Fibroblast of upper back skin (primary cell): ENCODE results near the gene AGPAT4.
"Not testable (repeated sequence)": the region's sequence is repeated elsewhere in the genome, so short reads cannot be mapped to it uniquely, and the experiment has no call there.

Source experiments
- DNase-seq: peaks from one replicate; pipeline ENCODE4 v3.0.0-alpha.2; 2013

Gene AGPAT4, protein sequence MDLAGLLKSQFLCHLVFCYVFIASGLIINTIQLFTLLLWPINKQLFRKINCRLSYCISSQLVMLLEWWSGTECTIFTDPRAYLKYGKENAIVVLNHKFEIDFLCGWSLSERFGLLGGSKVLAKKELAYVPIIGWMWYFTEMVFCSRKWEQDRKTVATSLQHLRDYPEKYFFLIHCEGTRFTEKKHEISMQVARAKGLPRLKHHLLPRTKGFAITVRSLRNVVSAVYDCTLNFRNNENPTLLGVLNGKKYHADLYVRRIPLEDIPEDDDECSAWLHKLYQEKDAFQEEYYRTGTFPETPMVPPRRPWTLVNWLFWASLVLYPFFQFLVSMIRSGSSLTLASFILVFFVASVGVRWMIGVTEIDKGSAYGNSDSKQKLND

DNA sequence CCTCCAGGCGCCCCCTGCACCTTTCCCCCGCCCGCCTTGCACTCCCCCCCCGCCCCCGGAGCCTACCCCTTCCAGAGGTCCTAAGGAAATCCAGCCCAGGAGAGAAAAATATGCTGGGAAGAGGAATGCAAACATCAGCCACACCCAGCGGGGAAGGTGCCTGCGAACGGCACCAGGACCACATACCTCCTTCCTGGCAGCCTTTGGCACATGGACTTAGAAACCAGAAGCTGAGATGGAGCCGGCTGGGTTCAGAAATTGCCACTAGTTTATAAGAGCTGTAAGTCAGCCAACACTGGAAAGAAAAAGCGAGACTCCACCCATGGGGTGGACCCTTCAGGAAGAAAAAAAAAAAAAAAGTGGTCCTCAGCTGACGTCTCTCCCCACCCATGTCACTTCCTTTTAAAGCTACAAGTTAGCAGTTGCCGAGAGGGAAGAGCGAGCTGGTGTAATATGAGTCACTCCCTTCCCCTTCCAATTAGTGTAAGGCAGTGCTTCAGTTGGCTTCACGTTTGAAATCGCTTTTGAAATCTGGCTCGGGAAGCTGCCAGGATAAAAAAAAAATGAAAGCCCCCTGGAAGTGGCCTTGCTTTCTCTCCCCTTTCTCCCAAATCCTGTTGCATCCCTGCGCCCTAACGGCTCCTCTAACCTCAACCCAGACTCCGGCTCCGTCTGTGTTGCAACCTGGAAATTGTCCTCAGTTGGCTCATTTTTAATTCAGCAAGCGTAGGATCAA lies at the start of gene AGPAT4:
Gene AGPAT4 (minus strand): TSS at position 310 of the 736 bp plus-strand sequence. CDS start 41,848 bp downstream, outside the sequence.
- peak; percentile 98 for DNase-seq

DNA sequence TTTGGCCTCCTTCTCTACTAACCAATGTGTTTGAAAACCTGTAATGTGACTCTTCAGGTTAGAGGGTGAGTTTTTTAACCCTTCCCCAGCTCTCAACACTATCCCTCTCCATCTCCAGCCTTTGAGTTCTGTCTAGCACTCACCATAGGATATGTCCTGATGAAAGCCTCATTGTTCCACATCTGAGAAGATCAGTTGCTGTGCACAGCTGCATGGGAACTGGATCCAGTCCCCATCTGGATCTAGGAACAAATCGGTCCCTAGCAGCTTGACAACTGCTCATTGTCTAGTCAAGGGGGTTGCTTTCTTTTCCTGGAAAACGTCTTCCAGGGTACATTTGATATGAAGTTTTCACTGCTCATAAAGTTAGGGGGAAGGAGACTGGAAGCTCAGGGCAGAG lies 45.4 kb upstream of the AGPAT4 start:
- no peak for DNase-seq

DNA sequence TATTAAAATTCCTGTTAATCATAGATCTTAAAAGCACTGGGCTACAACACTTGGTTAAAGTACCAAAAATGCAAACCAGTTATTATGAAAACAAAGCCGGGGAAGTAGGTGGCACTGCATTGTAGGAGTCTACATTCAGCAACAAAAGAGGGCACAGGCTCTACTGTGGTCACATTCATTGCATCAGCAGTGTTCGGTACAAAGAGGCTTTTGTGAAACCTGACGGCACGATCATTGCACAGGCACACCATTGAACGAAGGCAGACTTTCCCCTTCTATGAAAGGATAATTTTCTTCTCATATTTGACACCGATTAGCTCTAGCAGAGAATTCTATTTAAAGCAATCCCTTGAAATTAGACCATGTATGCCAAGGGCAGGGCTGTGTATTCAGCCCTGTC lies 44.6 kb upstream of the AGPAT4 start:
- no peak for DNase-seq

DNA sequence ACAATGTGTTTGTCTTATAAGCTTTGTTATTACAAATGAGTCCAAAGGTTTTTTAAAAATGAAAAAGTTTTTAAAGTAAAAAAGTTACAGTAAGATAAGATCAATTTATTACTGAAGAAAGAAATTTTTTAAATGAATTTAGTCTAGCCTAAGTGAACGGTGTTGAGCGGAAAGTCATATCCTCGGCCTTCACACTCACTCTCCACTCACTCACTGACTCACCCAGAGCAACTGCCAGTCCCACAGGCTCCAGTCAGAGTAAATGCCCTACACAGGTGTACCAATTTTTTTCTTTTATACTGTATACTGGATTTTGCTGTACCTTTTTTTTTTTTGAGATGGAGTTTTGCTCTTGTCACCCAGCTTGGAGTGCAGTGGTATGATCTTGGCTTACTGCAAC lies 42.7 kb upstream of the AGPAT4 start:
- DNase-seq = no peak

DNA sequence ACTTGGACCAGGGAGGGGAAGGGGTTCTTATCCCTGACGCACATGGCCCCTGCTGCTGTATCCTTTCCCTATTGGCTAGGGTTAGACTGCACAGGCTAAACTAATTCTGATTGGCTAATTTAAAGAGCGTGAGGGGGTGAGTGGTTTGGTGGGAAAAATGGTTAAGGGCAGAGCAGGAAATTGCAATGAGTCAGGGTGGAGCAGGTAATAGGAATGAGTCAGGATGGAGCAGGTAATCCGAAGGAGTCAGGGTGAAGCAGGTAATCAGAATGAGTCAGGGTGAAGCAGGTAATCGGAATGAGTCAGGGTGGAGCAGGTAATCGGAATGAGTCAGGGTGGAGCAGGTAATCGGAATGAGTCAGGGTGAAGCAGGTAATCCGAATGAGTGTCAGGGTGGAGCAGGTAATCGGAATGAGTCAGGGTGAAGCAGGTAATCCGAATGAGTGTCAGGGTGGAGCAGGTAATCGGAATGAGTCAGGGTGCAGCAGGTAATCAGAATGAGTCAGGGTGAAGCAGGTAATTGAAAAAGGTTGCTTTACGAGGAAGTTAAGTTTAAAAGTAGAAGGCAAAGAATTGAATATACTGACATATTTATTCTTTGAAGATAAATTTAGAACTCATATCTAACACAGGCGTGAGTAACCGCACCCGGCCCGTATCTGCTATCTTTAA lies 41.5 kb upstream of the AGPAT4 start:
- DNase-seq = not testable (repeated sequence)

DNA sequence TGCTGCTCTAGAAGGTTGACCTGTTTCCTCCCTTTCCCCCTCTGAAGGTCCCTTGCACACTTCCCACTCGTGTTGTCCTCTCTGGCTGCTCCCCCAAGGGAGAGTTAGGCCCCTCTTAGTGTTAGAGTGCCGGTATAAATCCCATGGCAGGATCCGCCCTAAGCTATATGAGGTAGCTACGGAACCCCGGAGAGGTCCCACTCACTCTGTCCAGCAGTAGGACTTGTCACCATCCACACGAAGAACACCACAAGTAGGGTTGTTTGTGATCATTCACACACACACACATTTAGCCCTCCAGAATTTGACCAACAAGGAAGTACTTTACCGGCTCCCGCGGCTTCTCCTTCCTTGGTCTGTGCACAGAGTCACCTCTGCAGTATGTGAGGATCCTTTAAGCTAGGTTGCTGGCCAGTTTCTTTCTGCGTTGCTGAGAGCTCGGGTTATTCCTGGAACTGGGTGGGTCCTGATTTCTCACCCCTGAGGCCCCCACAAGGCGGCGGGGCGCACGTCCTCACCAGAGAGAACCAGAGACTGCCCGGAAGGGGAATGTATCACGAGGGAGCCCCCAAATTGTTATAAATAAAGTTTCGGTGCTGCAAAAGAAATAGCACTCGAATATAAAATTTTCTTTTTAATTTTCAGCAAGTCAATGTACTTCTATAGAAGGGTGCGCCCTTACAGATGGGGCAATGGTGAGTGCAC lies 40.8 kb upstream of the AGPAT4 start:
- DNase-seq = not testable (repeated sequence)

DNA sequence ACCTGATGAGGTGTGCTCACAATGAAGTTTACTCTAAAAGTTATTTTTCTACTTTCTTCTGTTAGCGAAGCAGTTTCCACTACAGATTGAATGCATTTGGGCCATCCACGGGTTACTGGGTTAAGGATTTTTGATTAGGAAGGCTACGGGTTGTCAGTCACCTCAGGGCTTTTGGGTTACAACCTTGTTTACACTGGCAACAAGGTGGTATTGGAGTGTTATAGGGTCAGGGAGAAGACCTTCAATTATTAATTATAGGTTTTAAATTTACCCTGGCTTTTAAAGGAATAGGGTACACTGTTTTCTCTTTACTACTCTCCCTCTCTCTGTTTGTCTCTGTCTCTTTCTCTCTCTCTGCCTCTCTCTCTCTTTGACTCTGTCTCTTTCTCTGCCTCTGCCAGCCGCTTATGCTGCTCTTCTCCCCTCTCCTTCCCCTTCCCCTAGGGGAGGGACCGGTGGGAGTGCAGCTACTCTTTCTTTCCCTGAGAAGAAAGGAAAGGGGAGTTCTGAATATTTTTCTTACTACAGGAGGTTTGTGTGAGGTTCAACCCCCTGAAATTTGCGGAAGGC lies 40.2 kb upstream of the AGPAT4 start:
- DNase-seq = no peak

DNA sequence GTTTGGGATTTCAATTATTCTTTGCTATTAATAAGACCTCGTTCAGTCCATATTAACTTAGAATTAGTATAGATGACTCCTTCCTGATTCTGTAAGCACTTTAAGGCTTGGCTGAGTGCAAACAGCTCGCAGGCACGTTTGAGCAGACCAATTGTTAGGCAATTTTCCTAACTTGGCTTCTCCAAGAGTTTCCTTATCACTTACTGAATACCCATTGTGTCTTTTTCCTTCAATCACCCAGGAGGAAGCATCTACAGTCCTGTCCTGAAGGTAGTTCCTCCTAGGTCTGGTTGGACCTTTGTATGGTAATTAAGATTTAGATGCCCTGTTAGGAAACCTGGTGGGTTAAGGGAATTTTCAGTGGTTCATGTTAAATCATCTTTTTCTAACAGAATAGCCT lies 39.6 kb upstream of the AGPAT4 start:
- DNase-seq = not testable (repeated sequence)

DNA sequence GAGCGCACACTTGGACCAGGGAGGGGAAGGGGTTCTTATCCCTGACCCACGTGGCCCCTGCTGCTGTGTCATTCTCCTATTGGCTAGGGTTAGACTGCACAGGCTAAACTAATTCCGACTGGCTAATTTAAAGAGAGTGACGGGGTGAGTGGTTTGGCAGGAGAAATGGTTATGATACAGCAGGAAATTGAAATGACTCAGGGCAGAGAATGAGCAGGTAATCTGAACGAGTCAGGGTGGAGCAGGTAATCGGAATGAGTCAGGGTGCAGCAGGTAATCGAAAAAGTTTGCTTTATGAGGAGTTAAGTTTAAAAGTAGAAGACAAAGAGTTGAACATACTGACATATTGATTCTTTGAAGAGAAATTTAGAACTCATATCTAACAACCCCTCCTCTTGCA lies 35.9 kb upstream of the AGPAT4 start:
- DNase-seq = not testable (repeated sequence)

DNA sequence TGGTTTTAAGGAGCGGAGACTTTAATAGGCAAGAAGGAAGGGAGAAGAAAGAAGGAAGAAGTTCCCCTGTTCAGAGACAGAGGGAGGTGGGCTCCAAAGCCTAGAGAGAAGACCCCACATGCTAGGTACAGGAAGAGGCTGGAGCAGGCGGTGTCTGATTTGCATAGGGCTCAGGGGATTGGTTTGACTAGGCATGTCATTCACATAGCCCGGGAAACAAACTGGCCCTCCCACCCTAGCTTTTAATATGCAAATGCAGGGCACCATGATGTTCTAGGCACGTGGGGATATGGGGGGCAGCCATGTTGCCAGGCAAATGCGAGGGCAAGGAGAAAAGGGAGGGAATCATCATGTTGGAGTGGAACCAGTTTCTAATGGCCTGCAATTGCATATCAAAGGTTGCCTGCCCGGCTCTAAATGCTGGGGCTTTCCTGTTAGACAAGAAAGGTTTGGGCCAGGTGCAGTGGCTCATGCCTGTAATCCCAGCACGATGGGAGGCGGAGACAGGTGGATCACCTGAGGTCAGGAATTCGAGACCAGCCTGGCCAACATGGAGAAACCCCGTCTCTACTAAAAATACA lies 34.3 kb upstream of the AGPAT4 start:
- DNase-seq = no peak

DNA sequence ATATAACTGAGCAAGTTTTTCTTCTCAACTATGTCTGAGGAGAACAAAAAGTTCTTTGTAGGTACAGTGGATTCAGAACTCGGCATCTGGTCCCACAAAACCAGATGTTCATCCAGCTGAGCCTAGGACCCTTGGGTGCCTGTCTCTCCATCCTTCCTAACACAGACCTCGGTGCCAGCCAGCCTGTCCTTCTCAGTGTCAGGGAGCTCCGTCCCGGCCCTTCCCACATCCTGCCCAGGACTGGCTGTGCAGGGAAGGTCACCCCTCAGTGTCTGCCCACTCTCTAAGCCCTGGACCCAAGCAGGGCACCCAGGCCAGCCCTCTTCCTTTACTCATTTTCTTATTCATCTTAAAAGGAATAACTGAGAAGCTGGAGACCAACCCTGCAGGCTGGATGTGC lies 32.0 kb upstream of the AGPAT4 start:
- DNase-seq = no peak

DNA sequence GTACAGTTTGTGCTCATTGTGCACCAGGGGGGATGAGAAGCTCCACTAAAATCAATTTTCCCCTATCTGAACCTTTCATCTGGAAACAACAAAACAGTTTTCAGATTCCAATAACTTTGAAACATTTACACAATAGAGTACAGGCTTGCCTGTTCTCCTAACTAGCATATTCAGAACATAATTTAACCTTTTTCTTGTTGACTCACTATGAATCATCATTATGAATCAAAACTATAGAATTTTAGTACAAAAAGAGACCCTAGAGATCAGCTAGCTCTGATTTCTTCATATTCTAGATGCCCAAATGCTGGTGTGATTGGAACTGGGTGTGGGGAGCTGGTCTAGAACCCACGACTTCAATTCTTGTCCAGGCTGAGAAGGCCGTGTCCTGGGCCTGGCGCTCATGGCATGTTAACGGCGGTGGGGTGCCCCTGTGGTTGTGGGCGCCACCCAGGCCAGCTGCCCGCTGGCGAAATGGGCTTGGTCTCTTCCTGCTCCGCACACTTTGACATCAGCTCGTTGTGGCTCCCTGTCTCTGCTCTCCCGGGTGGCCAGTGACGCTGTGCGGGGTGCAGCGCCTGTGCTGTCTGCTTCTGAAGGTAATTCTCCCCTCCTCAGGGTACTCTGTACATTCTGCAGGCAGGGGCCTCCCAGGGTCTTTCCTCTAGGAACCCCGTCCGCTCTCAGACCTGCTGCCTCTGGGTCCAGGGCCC lies 29.9 kb upstream of the AGPAT4 start:
- DNase-seq = peak; percentile 51

DNA sequence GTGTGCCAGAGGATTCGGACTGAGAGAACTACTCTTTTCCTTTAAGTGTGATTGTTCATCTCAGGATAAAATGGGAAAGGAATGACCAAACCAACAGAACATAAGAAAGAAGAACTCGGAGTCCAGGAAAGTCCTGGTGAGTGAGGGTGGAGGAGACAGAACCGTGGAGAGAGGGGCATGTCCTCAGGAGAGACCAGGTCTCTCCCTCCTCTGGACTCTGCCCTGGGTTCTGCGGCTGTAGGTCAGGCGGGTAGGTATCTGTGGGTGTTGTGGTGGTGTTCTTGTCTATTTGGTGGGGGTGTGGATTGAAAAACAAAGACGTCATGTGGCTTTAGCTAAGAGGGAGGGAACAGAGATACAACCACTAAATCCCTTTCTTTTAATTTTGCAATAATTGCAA lies 29.1 kb upstream of the AGPAT4 start:
- no peak for DNase-seq

DNA sequence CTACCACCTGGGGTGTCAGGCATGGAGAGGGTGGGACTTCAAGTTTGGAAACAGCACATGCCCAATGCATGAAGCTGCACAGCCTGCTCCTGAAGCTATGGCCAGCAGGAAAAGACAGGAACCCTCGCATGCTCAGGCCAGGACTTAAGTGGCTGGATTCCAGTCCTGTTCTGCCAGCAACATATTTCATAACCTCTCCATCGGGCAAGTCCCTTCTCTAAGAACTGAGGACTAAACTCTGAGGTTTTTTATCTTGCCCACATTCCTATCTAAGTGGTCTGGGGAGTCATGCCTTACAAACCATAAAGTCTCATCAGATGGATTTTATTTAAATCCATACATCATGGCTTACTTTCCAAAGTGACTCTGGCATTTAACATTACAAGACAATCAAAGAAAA lies 27.5 kb upstream of the AGPAT4 start:
- DNase-seq = peak; percentile 80

DNA sequence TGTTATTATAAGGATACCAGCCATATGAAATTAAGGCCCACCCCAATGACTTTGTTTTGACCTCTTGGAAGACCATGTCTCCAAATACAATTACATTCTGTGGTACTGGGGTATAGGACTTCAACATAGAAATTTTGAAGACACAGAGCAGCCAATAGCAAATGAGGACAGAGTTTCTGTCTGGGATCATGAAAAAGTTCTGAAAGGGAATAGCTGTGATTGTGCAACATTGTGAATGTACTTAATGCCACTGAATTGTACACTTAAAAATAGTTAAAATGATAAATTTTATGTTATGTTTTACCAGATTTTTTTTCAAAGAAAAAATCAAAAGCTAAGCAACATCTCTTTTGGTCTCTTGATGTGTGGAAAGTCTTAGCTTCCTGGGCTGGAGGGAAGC lies 27.0 kb upstream of the AGPAT4 start:
- no peak for DNase-seq

DNA sequence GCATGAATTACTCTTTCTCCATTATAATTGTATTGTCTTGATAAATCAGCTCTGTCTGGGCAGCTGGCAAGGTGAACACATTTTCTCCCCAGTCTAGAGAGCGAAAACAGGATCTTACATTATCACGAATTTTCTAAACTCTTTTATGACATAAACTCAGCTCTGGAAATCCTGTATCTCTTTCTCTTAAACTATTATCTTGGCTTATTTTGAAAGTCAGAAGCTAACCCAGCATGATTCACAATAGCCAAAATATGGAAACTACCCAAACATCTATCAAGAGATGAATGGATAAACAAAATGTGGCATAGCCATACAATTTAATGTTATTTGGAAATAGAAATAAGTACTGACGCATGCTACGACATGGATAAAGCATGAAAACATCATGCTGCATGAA lies 25.9 kb upstream of the AGPAT4 start:
- DNase-seq = no peak

DNA sequence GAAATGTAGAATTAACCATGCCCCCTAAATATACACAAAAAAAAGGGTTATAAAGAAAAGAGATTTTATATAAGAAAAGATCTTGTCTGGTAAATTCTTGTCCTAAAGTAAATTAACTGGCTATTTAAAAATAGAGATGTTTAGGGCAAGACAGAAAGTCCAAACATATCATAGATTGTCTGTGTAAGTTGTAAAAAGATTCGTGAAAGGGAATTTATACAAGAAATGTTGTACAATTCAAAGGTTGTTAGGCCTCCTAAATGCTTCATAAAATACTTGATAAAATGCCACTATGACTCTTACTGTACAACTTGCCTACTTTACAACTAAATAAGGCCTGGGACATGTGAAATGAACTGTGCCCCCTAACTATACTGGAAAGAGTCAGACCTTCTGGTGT lies 21.9 kb upstream of the AGPAT4 start:
- DNase-seq = no peak

DNA sequence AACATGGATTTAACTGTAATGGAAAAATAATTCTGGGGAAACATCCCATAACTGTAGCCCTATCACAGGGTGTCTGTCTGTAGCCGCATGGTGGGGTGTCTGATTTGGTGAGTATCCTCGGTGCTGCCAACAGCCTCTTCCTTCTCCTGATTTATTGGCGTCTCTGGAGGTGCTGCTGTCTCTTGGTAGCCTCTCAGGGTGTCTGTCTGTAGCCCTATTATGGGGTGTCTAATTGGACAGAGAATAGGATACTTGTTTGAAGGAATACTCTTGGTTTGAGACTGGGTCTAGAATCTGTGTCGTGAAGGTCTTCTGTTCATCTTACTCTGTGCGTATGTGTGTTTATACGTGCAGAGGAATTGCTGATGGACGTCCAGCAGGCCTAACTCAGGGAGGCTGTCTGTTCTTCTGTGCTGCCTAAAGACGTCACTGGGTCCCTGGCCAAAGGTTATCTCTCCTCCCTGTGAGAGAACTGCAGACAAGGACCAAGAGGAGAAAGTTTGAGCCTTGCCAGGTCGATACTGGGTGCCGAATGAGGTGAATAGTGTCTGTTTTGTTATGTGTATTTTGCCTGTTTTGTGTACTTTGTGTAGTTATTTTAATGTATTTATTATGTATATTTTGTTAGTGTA lies 18.9 kb upstream of the AGPAT4 start:
- no peak for DNase-seq

DNA sequence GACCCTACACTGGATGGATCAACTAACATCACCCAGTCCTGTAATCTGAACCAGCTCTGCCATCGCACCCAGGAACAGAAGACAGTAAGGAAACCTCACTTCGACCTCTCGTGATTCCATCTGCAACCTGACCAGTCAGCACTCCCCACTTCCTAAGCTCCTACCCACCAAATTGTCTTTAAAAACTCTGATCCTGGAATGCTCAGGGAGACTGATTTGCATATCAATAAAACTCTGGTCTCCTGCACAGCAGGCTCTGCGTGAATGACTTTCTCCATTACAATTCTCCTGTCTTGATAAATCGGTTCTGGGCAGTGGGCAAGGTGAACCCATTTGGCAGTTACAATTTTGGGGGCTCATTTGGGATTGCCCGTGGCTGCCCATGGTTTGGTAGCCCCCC lies 18.3 kb upstream of the AGPAT4 start:
- DNase-seq = no peak

DNA sequence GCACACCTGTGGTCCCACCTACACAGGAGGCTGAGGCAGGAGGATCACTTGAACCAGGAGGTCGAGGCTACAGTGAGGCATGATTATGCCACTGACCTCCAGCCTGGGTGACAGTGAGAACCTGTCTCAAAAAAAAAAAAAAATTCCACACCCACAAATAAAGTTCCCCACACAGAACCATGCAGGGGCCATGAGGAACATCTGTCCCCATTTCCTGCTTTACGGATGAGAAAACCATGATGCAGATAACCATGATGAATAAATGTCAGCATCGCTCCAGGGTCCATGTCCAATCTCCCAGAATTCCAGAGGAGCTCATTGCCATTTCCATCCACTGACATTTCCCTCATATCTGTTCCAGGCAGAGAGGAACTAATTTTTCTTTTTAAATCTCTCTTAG lies 16.9 kb upstream of the AGPAT4 start:
- DNase-seq = no peak

DNA sequence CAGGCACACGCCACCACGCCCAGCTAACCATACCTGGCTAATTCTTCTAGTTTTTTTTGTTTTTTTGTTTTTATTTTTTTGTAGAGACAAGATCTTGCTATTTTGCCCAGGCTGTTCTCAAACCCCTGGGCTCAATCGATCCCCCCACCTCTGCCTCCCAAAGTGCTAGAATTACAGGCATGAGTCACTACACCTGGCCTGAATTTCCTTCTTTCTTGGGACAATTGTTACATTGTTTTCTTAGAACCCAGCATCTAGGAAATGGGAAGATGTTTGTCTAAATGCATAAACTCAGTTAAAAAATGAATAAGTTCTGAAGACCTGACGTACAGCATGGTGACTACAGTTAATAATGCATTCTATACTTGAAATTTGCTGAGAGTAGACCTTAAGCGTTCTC lies 10.8 kb upstream of the AGPAT4 start:
- no peak for DNase-seq
